ENCODE measurements around the gene HACL1. TPM values are rescaled to one million over a fixed set of nuclear protein-coding genes. Genes with fewer than 3 reads are reported as not detected.

The HACL1 gene
- total and polyA plus RNA-seq, 2 donors from 2014 or later, result 25.3 to 27.1 TPM

DNA sequence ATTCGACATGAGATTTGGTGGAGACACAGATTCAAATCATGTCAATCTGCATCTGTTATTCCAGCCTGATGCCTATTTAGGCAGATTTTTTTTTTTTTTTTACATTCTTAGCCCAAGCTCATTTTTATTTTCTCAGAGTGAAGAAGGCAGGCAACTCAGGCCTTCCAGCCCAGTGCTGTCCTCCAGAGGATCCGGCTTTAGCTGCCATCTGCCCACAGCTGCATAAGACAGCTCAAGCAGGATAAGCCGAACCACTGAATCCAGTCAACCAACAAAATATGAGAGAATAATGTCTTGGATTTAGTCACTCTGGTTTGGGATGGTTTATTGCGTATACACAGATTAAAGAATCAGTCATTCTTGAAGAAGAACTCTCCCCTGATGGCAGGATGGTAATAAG is 60.0 kb downstream of the HACL1 start:
- TF ChIP-seq, protein P1, sequence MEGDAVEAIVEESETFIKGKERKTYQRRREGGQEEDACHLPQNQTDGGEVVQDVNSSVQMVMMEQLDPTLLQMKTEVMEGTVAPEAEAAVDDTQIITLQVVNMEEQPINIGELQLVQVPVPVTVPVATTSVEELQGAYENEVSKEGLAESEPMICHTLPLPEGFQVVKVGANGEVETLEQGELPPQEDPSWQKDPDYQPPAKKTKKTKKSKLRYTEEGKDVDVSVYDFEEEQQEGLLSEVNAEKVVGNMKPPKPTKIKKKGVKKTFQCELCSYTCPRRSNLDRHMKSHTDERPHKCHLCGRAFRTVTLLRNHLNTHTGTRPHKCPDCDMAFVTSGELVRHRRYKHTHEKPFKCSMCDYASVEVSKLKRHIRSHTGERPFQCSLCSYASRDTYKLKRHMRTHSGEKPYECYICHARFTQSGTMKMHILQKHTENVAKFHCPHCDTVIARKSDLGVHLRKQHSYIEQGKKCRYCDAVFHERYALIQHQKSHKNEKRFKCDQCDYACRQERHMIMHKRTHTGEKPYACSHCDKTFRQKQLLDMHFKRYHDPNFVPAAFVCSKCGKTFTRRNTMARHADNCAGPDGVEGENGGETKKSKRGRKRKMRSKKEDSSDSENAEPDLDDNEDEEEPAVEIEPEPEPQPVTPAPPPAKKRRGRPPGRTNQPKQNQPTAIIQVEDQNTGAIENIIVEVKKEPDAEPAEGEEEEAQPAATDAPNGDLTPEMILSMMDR (IDR thresholded peaks at IDR 0.05; ENCODE audit: borderline replicate concordance, extremely low read depth, insufficient read depth), result no peak
- H3K4me3 ChIP-seq (ENCODE audit: low read length in 3 of 3), result no peak overlapping the region
- H3K36me3 ChIP-seq (ENCODE audit: control insufficient read depth in 2 of 3, insufficient read depth in 3 of 3, low read length in 3 of 3), result no peaks in the 10 kb centered on the region
- intact Hi-C loops (cut with DNase I), result no loop called here
- FAIRE-seq (no peak), DNase-seq (no peak)
- no peaks in the 10 kb centered on the region for H3K27me3 ChIP-seq (ENCODE audit: control insufficient read depth, insufficient read depth, low read length)
- no peak overlapping the region for H3K27ac ChIP-seq (ENCODE audit: low read depth in 2 of 2, low read length in 2 of 2)
- peaks cover 0 to 3% (median 0%) of the 10 kb centered on the region in 3 donors for H3K4me1 ChIP-seq (ENCODE audit: control insufficient read depth in 2 of 3, insufficient read depth in 2 of 3, low read depth in 1 of 3, low read length in 3 of 3)
- no peak overlapping the region for H3K9ac ChIP-seq (ENCODE audit: low read length in 3 of 3)
- no peaks in the 10 kb centered on the region for H3K9me3 ChIP-seq (ENCODE audit: control insufficient read depth in 2 of 3, insufficient read depth in 1 of 3, low read length in 3 of 3)

DNA sequence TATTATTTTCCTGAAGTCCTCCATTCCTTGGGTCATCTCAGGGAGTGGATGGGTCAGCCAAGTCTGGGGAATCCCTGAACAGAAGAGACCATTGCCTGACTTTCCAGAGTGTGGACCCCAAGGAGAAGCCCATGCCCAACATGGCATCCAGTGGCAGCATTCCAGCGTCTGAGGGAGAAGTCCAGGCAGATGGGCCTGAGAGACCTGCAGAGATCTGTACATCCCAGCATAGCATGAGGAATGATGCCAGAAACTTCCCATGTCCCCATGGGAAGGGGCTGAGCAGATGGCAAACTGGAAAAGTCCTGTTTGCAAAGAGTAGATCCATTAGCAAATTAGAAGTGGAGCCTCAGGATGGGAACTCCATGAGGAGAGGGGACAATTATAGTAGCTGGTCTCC is 62.3 kb downstream of the HACL1 start:
- DNase-seq (no peak), FAIRE-seq (no peak)
- H3K9me3 ChIP-seq (ENCODE audit: control insufficient read depth in 2 of 3, insufficient read depth in 1 of 3, low read length in 3 of 3), result no peaks in the 10 kb centered on the region
- peaks cover 0 to 3% (median 0%) of the 10 kb centered on the region in 3 donors for H3K4me1 ChIP-seq (ENCODE audit: control insufficient read depth in 2 of 3, insufficient read depth in 2 of 3, low read depth in 1 of 3, low read length in 3 of 3)
- no peak overlapping the region for H3K4me3 ChIP-seq (ENCODE audit: low read length in 3 of 3)
- H3K9ac ChIP-seq (ENCODE audit: low read length in 3 of 3), result no peak overlapping the region
- TF ChIP-seq, protein P1 (IDR thresholded peaks at IDR 0.05; ENCODE audit: borderline replicate concordance, extremely low read depth, insufficient read depth), result no peak
- intact Hi-C loops (cut with DNase I), result no loop called here
- H3K27ac ChIP-seq (ENCODE audit: low read depth in 2 of 2, low read length in 2 of 2), result no peak overlapping the region
- H3K27me3 ChIP-seq (ENCODE audit: control insufficient read depth, insufficient read depth, low read length), result no peaks in the 10 kb centered on the region
- H3K36me3 ChIP-seq (ENCODE audit: control insufficient read depth in 2 of 3, insufficient read depth in 3 of 3, low read length in 3 of 3), result no peaks in the 10 kb centered on the region

DNA sequence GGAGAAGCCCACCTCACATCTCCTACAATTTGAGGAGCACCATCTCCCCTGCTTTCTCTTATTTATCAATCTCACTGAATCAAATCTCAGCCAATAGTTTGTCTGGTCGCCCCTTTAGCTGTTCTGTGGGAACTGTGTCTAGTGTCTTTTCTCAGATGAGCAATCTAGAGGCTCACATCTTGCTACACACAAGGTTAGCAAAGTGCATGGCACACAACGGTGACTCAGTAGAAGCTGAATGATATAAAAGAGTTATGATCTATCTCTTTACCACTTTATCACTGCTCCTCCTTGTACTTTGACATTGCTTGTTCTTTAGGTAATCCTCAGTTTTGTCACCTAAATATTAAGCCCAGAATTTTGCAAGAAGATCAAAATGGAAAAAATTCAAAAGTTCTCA is 63.0 kb downstream of the HACL1 start:
- Histone ChIP-seq H3K4me3 (ENCODE audit: low read length in 3 of 3) (no peak overlapping the region), H3K9me3 (ENCODE audit: control insufficient read depth in 2 of 3, insufficient read depth in 1 of 3, low read length in 3 of 3) (no peaks in the 10 kb centered on the region), H3K9ac (ENCODE audit: low read length in 3 of 3) (no peak overlapping the region), H3K4me1 (ENCODE audit: control insufficient read depth in 2 of 3, insufficient read depth in 2 of 3, low read depth in 1 of 3, low read length in 3 of 3) (peaks cover 0 to 3% (median 0%) of the 10 kb centered on the region in 3 donors), H3K27ac (ENCODE audit: low read depth in 2 of 2, low read length in 2 of 2) (no peak overlapping the region), H3K27me3 (ENCODE audit: control insufficient read depth, insufficient read depth, low read length) (no peaks in the 10 kb centered on the region), H3K36me3 (ENCODE audit: control insufficient read depth in 2 of 3, insufficient read depth in 3 of 3, low read length in 3 of 3) (no peaks in the 10 kb centered on the region)
- intact Hi-C loops (cut with DNase I), result no loop called here
- TF ChIP-seq, protein P1 (IDR thresholded peaks at IDR 0.05; ENCODE audit: borderline replicate concordance, extremely low read depth, insufficient read depth), result no peak
- no peak for FAIRE-seq
- no peak for DNase-seq

DNA sequence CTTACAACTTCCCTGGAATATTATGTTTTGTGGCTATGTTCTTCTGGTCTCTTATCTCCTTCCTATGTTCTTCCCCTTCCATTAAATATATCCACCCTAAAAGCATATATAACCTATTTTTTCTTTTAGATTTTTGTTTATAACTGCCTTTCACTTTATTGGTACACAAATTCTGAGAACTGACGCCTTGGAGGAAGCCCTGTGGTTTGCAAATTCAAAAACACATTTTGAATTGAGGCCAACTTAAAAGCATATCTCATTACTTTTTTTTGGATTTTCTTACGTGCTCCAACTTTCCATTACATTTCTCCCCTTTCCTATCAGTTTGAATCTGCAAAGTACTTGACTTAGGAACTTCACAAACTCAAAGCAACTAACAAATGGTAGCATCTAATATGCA is 64.5 kb downstream of the HACL1 start:
- intact Hi-C loops (cut with DNase I), result no loop called here
- H3K9me3 ChIP-seq (ENCODE audit: control insufficient read depth in 2 of 3, insufficient read depth in 1 of 3, low read length in 3 of 3), result no peaks in the 10 kb centered on the region

More for the DNA sequence above, 64.5 kb downstream of the HACL1 start:
- H3K27ac ChIP-seq (ENCODE audit: low read depth in 2 of 2, low read length in 2 of 2), result no peak overlapping the region
- H3K9ac ChIP-seq (ENCODE audit: low read length in 3 of 3), result no peak overlapping the region
- no peaks in the 10 kb centered on the region for H3K27me3 ChIP-seq (ENCODE audit: control insufficient read depth, insufficient read depth, low read length)
- no peaks in the 10 kb centered on the region for H3K36me3 ChIP-seq (ENCODE audit: control insufficient read depth in 2 of 3, insufficient read depth in 3 of 3, low read length in 3 of 3)
- TF ChIP-seq, protein P1 (IDR thresholded peaks at IDR 0.05; ENCODE audit: borderline replicate concordance, extremely low read depth, insufficient read depth), result no peak
- no peak for DNase-seq
- no peaks in the 10 kb centered on the region for H3K4me1 ChIP-seq (ENCODE audit: control insufficient read depth in 2 of 3, insufficient read depth in 2 of 3, low read depth in 1 of 3, low read length in 3 of 3)
- no peak overlapping the region for H3K4me3 ChIP-seq (ENCODE audit: low read length in 3 of 3)
- no peak for FAIRE-seq
